Trophoblast cell (in vitro differentiated cells and primary cell): ENCODE results near the gene AIG1.

Source experiments
- DNase-seq, 2 donors: peaks; one replicate each; pipeline ENCODE4 v3.0.0-alpha.2; 2016
- H2AFZ ChIP-seq: 2 replicates; pipeline ENCODE4 v1.6.1; 2013; ENCODE audit warnings: low read length, moderate library complexity, mild to moderate bottlenecking; ENCODE audit not compliant: insufficient read depth, poor library complexity
- H2AK5ac ChIP-seq: 2 replicates; pipeline ENCODE4 v1.6.1; 2013; ENCODE audit warnings: mild to moderate bottlenecking, low read length
- H2BK120ac ChIP-seq: 2 replicates; pipeline ENCODE4 v1.6.1; 2013; ENCODE audit warnings: low read length, mild to moderate bottlenecking, moderate library complexity; ENCODE audit not compliant: insufficient read depth, poor library complexity
- H2BK12ac ChIP-seq: 2 replicates; pipeline ENCODE4 v1.6.1; 2013; ENCODE audit warnings: mild to moderate bottlenecking, low read length, moderate library complexity
- H2BK5ac ChIP-seq: 2 replicates; pipeline ENCODE4 v1.6.1; 2013; ENCODE audit warnings: low read length, low read depth, moderate library complexity, mild to moderate bottlenecking; ENCODE audit not compliant: poor library complexity
- H3K14ac ChIP-seq: 2 replicates; pipeline ENCODE4 v1.6.1; 2013; ENCODE audit warnings: mild to moderate bottlenecking, low read length
- H3K18ac ChIP-seq: 2 replicates; pipeline ENCODE4 v1.6.1; 2013; ENCODE audit warnings: mild to moderate bottlenecking, low read length
- H3K23ac ChIP-seq: 2 replicates; pipeline ENCODE4 v1.6.1; 2013; ENCODE audit warnings: low read length
- H3K27ac ChIP-seq: 2 replicates; pipeline ENCODE4 v1.5.1; 2013; ENCODE audit warnings: low read depth, mild to moderate bottlenecking, inconsistent platforms, low read length, moderate library complexity
- H3K27me3 ChIP-seq: 2 replicates; pipeline ENCODE4 v1.6.1; 2013; ENCODE audit warnings: inconsistent platforms, mild to moderate bottlenecking, low read length, moderate library complexity; ENCODE audit not compliant: insufficient read depth
- H3K36me3 ChIP-seq, 2 experiments: 1 replicate in 1 of 2; 2 replicates in 1 of 2; pipeline ENCODE4 v1.6.1; 2013; ENCODE audit warnings: low read length in 2 of 2, mild to moderate bottlenecking in 2 of 2, moderate library complexity in 1 of 2; ENCODE audit not compliant: insufficient read depth in 2 of 2, control insufficient read depth in 1 of 2
- H3K4ac ChIP-seq: 2 replicates; pipeline ENCODE4 v1.6.1; 2013; ENCODE audit warnings: low read depth, mild to moderate bottlenecking, low read length, moderate library complexity
- H3K4me1 ChIP-seq, 2 experiments: 1 replicate in 1 of 2; 2 replicates in 1 of 2; pipeline ENCODE4 v1.6.1; 2013; ENCODE audit warnings: low read length in 2 of 2, mild to moderate bottlenecking in 2 of 2, moderate library complexity in 1 of 2; ENCODE audit not compliant: insufficient read depth in 2 of 2, control insufficient read depth in 1 of 2
- H3K4me2 ChIP-seq: 2 replicates; pipeline ENCODE4 v1.6.1; 2013; ENCODE audit warnings: inconsistent platforms, mild to moderate bottlenecking, low read length, moderate library complexity
- H3K4me3 ChIP-seq: 2 replicates; pipeline ENCODE4 v1.5.1; 2013; ENCODE audit warnings: mild to moderate bottlenecking, low read depth, low read length, inconsistent platforms
- H3K79me1 ChIP-seq: one replicate; pipeline ENCODE4 v1.6.1; 2013; ENCODE audit warnings: low read length
- H3K79me2 ChIP-seq: 2 replicates; pipeline ENCODE4 v1.6.1; 2013; ENCODE audit warnings: low read length, mild to moderate bottlenecking; ENCODE audit not compliant: control insufficient read depth, insufficient read depth, poor library complexity
- H3K9ac ChIP-seq: 2 replicates; pipeline ENCODE4 v1.6.1; 2013; ENCODE audit warnings: mild to moderate bottlenecking, low read length
- H3K9me3 ChIP-seq: 2 replicates; pipeline ENCODE4 v1.6.1; 2013; ENCODE audit warnings: low read depth, mild to moderate bottlenecking, control low read depth, inconsistent platforms, low read length; ENCODE audit not compliant: insufficient read depth
- H4K12ac ChIP-seq: 2 replicates; pipeline ENCODE4 v1.6.1; 2013; ENCODE audit warnings: low read depth, mild to moderate bottlenecking, low read length, moderate library complexity
- H4K8ac ChIP-seq: 2 replicates; pipeline ENCODE4 v1.6.1; 2013; ENCODE audit warnings: low read depth, mild to moderate bottlenecking, low read length, moderate library complexity
- H4K91ac ChIP-seq: one replicate; pipeline ENCODE4 v1.6.1; 2013; ENCODE audit warnings: low read depth, mild to moderate bottlenecking, low read length, moderate library complexity
- WGBS: extraction: QIAGEN DNeasy Blood & Tissue Kit; methylation state at CpG from one replicate; pipeline ENCODE4 v1.1.7; 2013; ENCODE audit warnings: missing lambda C conversion rate; ENCODE audit not compliant: insufficient read length, insufficient coverage; ENCODE audit errors: extremely low coverage; 5-methylcytosine and 5-hydroxymethylcytosine counted together

The AIG1 gene

DNA sequence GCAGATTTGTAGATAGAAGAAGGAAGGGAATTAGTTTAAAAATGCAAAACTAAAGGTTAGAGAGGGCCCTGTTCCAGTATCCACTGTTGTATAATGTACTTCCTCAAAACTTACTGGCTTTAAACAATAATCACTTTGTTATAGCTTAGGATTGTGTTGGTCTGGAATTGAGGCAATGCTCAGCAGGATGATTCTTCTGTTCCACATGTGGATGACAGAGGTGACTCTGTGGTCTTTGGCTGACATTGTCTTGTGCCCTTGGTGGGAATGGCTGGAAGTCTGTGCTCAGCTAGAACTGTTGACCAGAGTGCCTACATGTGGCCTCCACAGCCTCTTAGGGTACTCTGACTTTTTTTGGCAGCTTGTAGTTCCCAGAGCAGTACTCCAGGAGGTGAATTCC, 143.4 kb downstream of the AIG1 start:
- Histone ChIP-seq H3K14ac (no peak overlapping the region), H3K18ac (no peak overlapping the region), H3K79me2 (no peaks in the 10 kb centered on the region), H3K4me2 (no peak overlapping the region), H2AFZ (no peak overlapping the region), H4K91ac (no peak overlapping the region), H4K12ac (no peak overlapping the region), H3K27ac (no peak overlapping the region), H3K4ac (no peak overlapping the region), H3K9me3 (peaks cover 3% of the 10 kb centered on the region), H3K4me3 (no peak overlapping the region), H3K27me3 (no peaks in the 10 kb centered on the region), H3K4me1 (no peaks in the 10 kb centered on the region), H2BK12ac (no peak overlapping the region), H3K23ac (no peak overlapping the region), H4K8ac (no peak overlapping the region), H2BK120ac (no peak overlapping the region), H3K36me3 (peaks cover 0 to 2% of the 10 kb centered on the region in 2 experiments), H2BK5ac (no peak overlapping the region), H3K9ac (no peak overlapping the region), H2AK5ac (no peak overlapping the region), H3K79me1 (no peaks in the 10 kb centered on the region)
- no peak for DNase-seq

DNA sequence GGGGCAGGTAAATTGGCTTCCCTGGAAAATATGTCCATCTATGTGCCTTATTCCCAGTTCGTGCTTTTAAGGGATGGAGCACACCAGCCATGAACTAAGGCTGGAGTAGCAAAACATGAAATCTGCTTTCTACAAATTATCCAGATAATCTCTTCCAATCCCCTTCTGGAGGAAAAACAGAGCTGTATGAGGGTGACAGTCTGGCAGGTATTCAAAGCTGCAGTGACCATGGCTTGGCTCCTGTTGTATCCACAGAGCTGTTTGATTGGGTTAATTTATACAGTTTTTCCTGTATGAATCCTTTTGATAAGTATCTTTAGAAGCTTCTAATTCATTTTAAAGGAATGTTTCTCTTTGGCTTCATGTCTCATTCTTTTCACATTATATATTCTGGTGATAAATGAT, 144.4 kb downstream of the AIG1 start:
- Histone ChIP-seq H4K12ac (no peak overlapping the region), H3K4me3 (no peak overlapping the region), H3K4me2 (no peak overlapping the region), H3K18ac (no peak overlapping the region), H2BK5ac (no peak overlapping the region), H3K27me3 (no peaks in the 10 kb centered on the region), H3K23ac (no peak overlapping the region), H4K8ac (no peak overlapping the region), H3K36me3 (peaks cover 0 to 2% of the 10 kb centered on the region in 2 experiments), H2AK5ac (no peak overlapping the region), H2BK12ac (no peak overlapping the region), H3K4ac (no peak overlapping the region), H3K27ac (no peak overlapping the region), H3K4me1 (no peaks in the 10 kb centered on the region), H3K14ac (no peak overlapping the region), H3K9me3 (peaks cover 3% of the 10 kb centered on the region), H2BK120ac (no peak overlapping the region), H2AFZ (no peak overlapping the region), H4K91ac (no peak overlapping the region), H3K9ac (no peak overlapping the region), H3K79me2 (no peaks in the 10 kb centered on the region), H3K79me1 (no peaks in the 10 kb centered on the region)
- no peak for DNase-seq
- WGBS, result no CpG with 5 or more reads among the region's 1 CpG

DNA sequence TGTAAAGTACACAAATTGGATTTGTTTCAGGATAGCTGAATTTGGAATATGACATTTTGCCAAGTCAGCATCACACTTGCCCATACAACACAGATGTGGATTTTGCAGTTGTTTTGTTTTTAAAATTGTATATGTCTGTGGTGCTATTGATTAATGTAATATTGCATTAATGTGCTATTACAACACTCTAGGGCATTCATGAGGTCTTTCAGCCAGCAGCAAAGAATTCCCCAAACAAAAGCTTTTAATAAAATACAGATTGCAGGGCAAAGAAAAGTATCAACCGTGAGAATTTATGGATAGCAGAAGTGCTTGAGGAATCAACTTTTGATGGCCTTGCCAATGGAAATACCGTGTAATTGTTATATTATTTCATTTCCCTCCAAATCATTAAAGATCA, 144.9 kb downstream of the AIG1 start:
- H3K4ac ChIP-seq, result no peak overlapping the region
- no peak overlapping the region for H4K12ac ChIP-seq
- no peak overlapping the region for H3K14ac ChIP-seq
- no peak overlapping the region for H3K4me2 ChIP-seq
- no peak for DNase-seq
- H2BK12ac ChIP-seq, result no peak overlapping the region
- no peak overlapping the region for H3K18ac ChIP-seq
- H3K4me1 ChIP-seq, result no peaks in the 10 kb centered on the region
- peaks cover 3% of the 10 kb centered on the region for H3K9me3 ChIP-seq
- H3K27me3 ChIP-seq, result no peaks in the 10 kb centered on the region
- no peak overlapping the region for H3K9ac ChIP-seq
- WGBS, result no CpG with 5 or more reads among the region's 2 CpGs
- peaks cover 0 to 2% of the 10 kb centered on the region in 2 experiments for H3K36me3 ChIP-seq
- no peak overlapping the region for H3K4me3 ChIP-seq
- H3K79me1 ChIP-seq, result no peaks in the 10 kb centered on the region
- H2AFZ ChIP-seq, result no peak overlapping the region
- no peak overlapping the region for H2AK5ac ChIP-seq
- no peak overlapping the region for H2BK120ac ChIP-seq
- H4K8ac ChIP-seq, result no peak overlapping the region
- H3K79me2 ChIP-seq, result no peaks in the 10 kb centered on the region
- no peak overlapping the region for H3K27ac ChIP-seq
- H2BK5ac ChIP-seq, result no peak overlapping the region
- H4K91ac ChIP-seq, result no peak overlapping the region
- H3K23ac ChIP-seq, result no peak overlapping the region

DNA sequence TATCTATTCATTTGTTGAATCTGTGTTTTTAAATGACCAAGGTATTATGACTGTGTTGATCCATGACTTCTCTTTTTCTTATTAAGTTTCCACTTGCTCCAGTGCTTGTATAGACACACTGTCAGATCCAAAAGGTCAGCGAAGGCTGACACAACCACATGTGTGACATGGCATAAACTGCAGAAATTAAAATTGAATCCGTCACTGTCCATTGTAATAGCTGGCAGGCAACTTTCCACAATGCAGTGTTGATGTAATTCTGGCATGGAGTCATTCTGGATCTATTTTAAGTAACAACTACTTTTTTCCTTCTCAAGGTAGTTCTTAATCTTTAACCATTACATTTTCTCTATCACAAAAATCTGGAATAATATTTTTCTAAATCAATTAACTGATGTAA, 145.3 kb downstream of the AIG1 start:
- DNase-seq, result no peak
- no peak overlapping the region for H3K18ac ChIP-seq
- no peak overlapping the region for H3K4ac ChIP-seq

More for the DNA sequence above, 145.3 kb downstream of the AIG1 start:
- H4K12ac ChIP-seq, result no peak overlapping the region
- no peaks in the 10 kb centered on the region for H3K79me1 ChIP-seq
- H4K8ac ChIP-seq, result no peak overlapping the region
- no CpG with 5 or more reads among the region's 2 CpGs for WGBS
- no peak overlapping the region for H2AK5ac ChIP-seq
- no peak overlapping the region for H3K23ac ChIP-seq
- no peak overlapping the region for H2BK120ac ChIP-seq
- H2BK12ac ChIP-seq, result no peak overlapping the region
- H3K36me3 ChIP-seq, result peaks cover 0 to 2% of the 10 kb centered on the region in 2 experiments
- H3K14ac ChIP-seq, result no peak overlapping the region
- no peak overlapping the region for H3K4me3 ChIP-seq
- no peak overlapping the region for H3K4me2 ChIP-seq
- no peaks in the 10 kb centered on the region for H3K27me3 ChIP-seq
- no peaks in the 10 kb centered on the region for H3K79me2 ChIP-seq
- no peak overlapping the region for H2BK5ac ChIP-seq
- peaks cover 3% of the 10 kb centered on the region for H3K9me3 ChIP-seq
- no peak overlapping the region for H2AFZ ChIP-seq
- no peak overlapping the region for H3K9ac ChIP-seq
- H4K91ac ChIP-seq, result no peak overlapping the region
- no peaks in the 10 kb centered on the region for H3K4me1 ChIP-seq
- H3K27ac ChIP-seq, result no peak overlapping the region
